Measurements from ENCODE around the gene KCMF1.

GRCh38 chr2:84925724-84926376 lies 45.1 kb upstream of the KCMF1 start:
- TF ChIP-seq CTCF (IDR thresholded peaks at IDR 0.05) (peak in 6 of 7 experiments; percentile 84 to 99 (median 98)), POLR2A (IDR thresholded peaks at IDR 0.05) (no peak), EP300 (IDR thresholded peaks at IDR 0.05) (no peak)
